Left lung (tissue), 10 donors: ENCODE results near the gene FLYWCH2. TPM values are rescaled to one million over a fixed set of nuclear protein-coding genes. Genes with fewer than 3 reads are reported as not detected.
"Not testable (repeated sequence)": the region's sequence is repeated elsewhere in the genome, so short reads cannot be mapped to it uniquely, and the experiment has no call there.

Source experiments
- ATAC-seq: fragments of 200-7000 bp; cut with Tn5 transposase; one replicate; pipeline ENCODE4 v1.9.1; 2020; ENCODE audit warnings: moderate library complexity
- DNase-seq, 4 donors: peaks; one replicate each; pipeline ENCODE4 v3.0.0-alpha.2; 2013 to 2020
- H3K27ac ChIP-seq, 2 donors: fragments of 200-600 bp; sonication (generic) in 1 of 2; one replicate each; pipeline versions ENCODE4 v1.5.0 to v1.8.0; 2020 to 2021
- H3K27me3 ChIP-seq, 2 donors: fragments of 200-600 bp; sonication (generic) in 1 of 2; one replicate each; pipeline versions ENCODE4 v1.5.0 to v1.8.0; 2020 to 2021
- H3K36me3 ChIP-seq, 2 donors: fragments of 200-600 bp; sonication (generic) in 1 of 2; one replicate each; pipeline versions ENCODE4 v1.5.0 to v1.8.0; 2020 to 2021
- H3K4me1 ChIP-seq, 2 donors: fragments of 200-600 bp; one replicate each; pipeline ENCODE4 v1.8.0; 2021
- H3K4me3 ChIP-seq, 2 donors: fragments of 200-600 bp; sonication (generic) in 1 of 2; one replicate each; pipeline versions ENCODE4 v1.5.0 to v1.8.0; 2020 to 2021; ENCODE audit warnings: mild to moderate bottlenecking in 1 of 2
- H3K9me3 ChIP-seq, 2 donors: fragments of 200-600 bp; sonication (generic) in 1 of 2; one replicate each; pipeline versions ENCODE4 v1.5.0 to v1.8.0; 2020 to 2021
- CTCF ChIP-seq, 2 donors: fragments of 200-600 bp; sonication (generic) in 1 of 2; IDR thresholded peaks; one replicate each; pipeline versions ENCODE4 v1.5.0 to v1.8.0; 2021; ENCODE audit warnings: antibody characterized with exemption in 2 of 2
- intact Hi-C, 2 donors: fragments of 100-400 bp; cut with DNase I; formaldehyde crosslinking; loops; one replicate each; pipeline versions ENCODE4 v1.11.2 to v1.14.2; 2022
- polyA plus RNA-seq, 6 donors: library from polyadenylated mRNA; unstranded; fragments of 120-200 nt; gene quantifications; one replicate each; pipeline ENCODE4 v1.2.1, GENCODE V29; 2013; ENCODE audit not compliant: insufficient read length in 6 of 6
- total RNA-seq, 2 donors: library from RNA; stranded (reverse); fragmentation: NEBNext Ultra II Directional; extraction: Animal tissue kit (Norgen Biotek cat#: 25700); gene quantifications; one replicate each; pipeline ENCODE4 v1.2.1, GENCODE V29; 2021
- donor health status: DM: no; HTN: yes; CAD: no.
- donor health status: DM: no; HTN: no; CAD: no.

The FLYWCH2 gene
- total and polyA plus RNA-seq, 8 donors = 15.6 to 24.5 (median 20.9) TPM

GRCh38 chr16:2936436-2937011, 53.5 kb downstream of the FLYWCH2 start:
- TF ChIP-seq CTCF (IDR thresholded peaks at IDR 0.05) = no peak
- ATAC-seq (no peak), DNase-seq (no peak)
- Histone ChIP-seq H3K4me3 (no peak overlapping the region), H3K36me3 (peaks cover 0 to 92% of the 10 kb centered on the region in 2 donors), H3K27me3 (no peaks in the 10 kb centered on the region), H3K9me3 (no peaks in the 10 kb centered on the region), H3K4me1 (no peaks in the 10 kb centered on the region), H3K27ac (no peak overlapping the region)
- intact Hi-C loops = no loop called here

GRCh38 chr16:2937170-2937569, 54.2 kb downstream of the FLYWCH2 start:
- no peak overlapping the region for H3K27ac ChIP-seq
- no peak for DNase-seq
- H3K27me3 ChIP-seq = no peaks in the 10 kb centered on the region
- no peaks in the 10 kb centered on the region for H3K9me3 ChIP-seq
- H3K4me1 ChIP-seq = no peaks in the 10 kb centered on the region
- ATAC-seq = no peak
- intact Hi-C loops = no loop called here
- TF ChIP-seq CTCF (IDR thresholded peaks at IDR 0.05) = no peak
- peaks cover 0 to 98% of the 10 kb centered on the region in 2 donors for H3K36me3 ChIP-seq
- no peak overlapping the region for H3K4me3 ChIP-seq

GRCh38 chr16:2938206-2938605, 55.2 kb downstream of the FLYWCH2 start:
- intact Hi-C loops = no loop called here
- Histone ChIP-seq H3K4me1 (no peaks in the 10 kb centered on the region), H3K27me3 (no peaks in the 10 kb centered on the region), H3K9me3 (no peaks in the 10 kb centered on the region), H3K36me3 (peaks cover 0 to 98% of the 10 kb centered on the region in 2 donors), H3K4me3 (no peak overlapping the region), H3K27ac (no peak overlapping the region)
- ATAC-seq (no peak), DNase-seq (no peak)
- no peak for TF ChIP-seq CTCF (IDR thresholded peaks at IDR 0.05)

- Histone ChIP-seq H3K9me3 (no peaks in the 10 kb centered on the region), H3K27me3 (no peaks in the 10 kb centered on the region), H3K4me1 (no peaks in the 10 kb centered on the region), H3K4me3 (no peak overlapping the region), H3K36me3 (peaks cover 0 to 94% of the 10 kb centered on the region in 2 donors), H3K27ac (no peak overlapping the region)
- no peak for TF ChIP-seq CTCF (IDR thresholded peaks at IDR 0.05)
- no peak for DNase-seq
- ATAC-seq = no peak
- intact Hi-C loops = no loop called here
Observed at GRCh38 chr16:2939968-2940367, 57.0 kb downstream of the FLYWCH2 start.

GRCh38 chr16:2942045-2942444, 59.0 kb downstream of the FLYWCH2 start:
- no peak for TF ChIP-seq CTCF (IDR thresholded peaks at IDR 0.05)
- no peaks in the 10 kb centered on the region for H3K27me3 ChIP-seq
- peaks cover 0 to 73% of the 10 kb centered on the region in 2 donors for H3K36me3 ChIP-seq
- H3K27ac ChIP-seq = no peak overlapping the region
- H3K4me3 ChIP-seq = no peak overlapping the region
- intact Hi-C loops = no loop called here
- ATAC-seq = no peak
- no peaks in the 10 kb centered on the region for H3K4me1 ChIP-seq
- no peak for DNase-seq
- no peaks in the 10 kb centered on the region for H3K9me3 ChIP-seq

- H3K4me1 ChIP-seq, H3K27ac ChIP-seq, DNase-seq, H3K4me3 ChIP-seq, H3K27me3 ChIP-seq, intact Hi-C loops, ATAC-seq, H3K9me3 ChIP-seq: not testable (repeated sequence)
- peaks cover 0 to 58% of the 10 kb centered on the region in 2 donors for H3K36me3 ChIP-seq
Observed at GRCh38 chr16:2943716-2944115, 60.7 kb downstream of the FLYWCH2 start.
